DMS53 treated with DMSO at 0.1 percent for 48 hours (cell line): Measurements from ENCODE around the gene GATA2.

ENCODE experiments used
- DNase-seq: peaks from one replicate; lab custom pipeline; 2025; ENCODE audit not compliant: unreplicated experiment; lab: John Stamatoyannopoulos, UW

Gene GATA2

DNA sequence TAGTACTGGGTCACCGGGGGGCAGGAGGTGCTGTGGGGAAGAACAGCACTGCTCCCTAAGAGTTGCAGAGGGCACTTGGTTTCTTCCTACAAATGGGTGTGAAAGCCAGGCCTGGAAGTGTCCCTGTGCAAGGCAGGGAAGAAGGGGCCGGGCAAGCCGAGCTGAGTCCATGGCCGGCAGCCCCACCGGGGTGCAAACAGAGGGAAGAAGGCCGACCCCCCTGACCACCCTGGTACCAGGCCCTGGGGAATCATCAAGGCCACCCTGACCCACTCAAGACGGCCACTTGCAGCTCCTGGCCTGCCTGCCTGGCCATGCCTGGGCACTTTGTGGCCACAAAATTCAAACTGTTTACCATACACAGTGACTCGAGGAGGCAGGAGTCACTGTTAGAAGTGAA lies 17.6 kb downstream of the GATA2 start:
- no peak for DNase-seq

DNA sequence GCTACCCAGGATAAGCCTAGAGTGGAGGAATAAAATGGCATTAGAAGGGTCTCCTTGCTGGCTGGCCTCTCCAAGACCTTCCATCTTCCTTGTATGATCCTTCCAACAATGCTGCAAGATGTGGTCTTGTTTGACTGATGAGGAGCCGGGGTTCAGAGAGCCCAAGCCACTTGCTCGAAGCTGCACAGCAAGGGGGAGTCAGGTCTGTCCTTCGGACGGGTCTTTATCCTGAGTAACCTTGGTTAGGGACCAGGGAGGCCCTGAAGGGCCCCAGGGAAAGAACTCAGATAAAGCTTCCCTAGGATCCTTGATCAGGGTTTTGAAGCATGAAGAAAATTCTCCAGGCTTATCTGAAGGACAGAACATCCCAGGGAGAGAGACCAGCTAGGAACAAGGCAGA lies 19.3 kb downstream of the GATA2 start:
- DNase-seq = no peak

GRCh38 chr3:128473180-128473519 lies 19.9 kb downstream of the GATA2 start:
- DNase-seq = no peak

DNA sequence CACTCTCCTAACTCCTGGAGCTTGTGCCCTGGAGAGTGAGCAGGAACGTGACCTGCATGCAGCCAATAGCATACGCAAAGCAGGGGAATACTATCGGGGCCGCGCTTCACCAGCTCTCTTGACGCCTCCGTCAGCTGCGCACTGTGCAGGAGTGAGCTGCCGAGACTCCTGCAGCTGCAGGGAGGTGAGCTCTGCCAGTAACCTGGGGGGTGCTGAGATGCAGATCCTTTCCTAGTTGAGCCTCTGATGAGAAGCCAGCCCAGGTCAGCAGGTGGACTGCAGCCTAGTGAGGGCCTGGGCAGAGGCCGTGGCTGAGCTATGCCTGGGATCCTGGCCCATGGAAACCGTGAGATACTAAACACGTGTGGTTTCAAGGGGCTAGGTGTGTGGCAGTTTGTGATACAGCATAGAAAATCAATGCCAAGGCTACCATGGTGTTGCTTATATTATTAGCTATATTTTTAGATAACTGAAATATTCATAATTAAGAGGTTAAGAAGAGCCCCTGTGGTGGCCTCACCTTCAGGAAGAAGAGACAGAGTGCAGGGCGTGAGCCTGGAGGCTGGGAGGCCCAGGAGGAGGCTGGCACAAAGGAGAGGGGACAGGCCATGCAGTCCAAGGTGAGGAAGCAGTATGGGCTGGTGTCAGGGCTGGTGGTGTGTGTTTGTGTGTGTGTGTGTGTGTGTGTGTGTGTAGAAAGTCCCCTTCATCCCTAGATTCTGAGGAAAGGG lies 20.4 kb downstream of the GATA2 start:
- no peak for DNase-seq

- DNase-seq = no peak
These were observed 21.3 kb downstream of the GATA2 start for GRCh38 chr3:128471720-128472119.

GRCh38 chr3:128471110-128471509 lies 21.9 kb downstream of the GATA2 start:
- DNase-seq = no peak

DNA sequence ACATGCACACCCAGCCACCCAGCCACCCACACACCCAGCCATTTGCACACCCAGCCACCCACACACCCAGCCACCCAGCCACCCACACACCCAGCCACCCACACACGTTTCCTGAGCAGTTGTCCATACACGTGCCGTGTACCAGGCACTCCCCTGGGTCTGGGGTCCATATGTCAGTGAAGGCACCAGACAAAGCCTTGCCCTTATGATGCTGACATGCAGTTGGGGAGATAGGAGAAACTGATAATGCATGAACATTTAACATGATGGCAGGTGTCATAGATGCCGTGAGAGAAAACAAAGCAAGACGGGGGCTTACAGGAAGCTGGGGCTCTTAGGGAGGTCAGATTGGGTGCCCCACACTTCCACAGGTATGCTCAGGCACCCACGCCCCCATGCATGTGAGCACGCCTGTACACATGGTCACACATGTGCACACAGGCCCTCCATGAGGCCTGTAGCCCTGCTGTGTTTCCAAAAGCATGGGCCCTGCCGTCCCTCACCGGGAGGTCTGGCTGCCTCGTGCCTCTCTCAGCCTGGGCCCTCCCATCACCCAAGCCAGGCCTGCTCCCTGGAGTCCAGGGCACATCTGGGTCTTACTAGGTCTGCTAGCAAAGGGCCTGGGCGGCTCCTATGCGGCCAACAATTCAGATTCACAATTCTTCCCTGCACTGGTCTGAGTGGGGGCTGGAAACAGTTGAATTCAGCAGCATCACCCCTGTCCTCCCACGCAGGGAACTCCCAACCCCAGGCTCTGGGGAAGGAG lies 22.7 kb downstream of the GATA2 start:
- DNase-seq = no peak

DNA sequence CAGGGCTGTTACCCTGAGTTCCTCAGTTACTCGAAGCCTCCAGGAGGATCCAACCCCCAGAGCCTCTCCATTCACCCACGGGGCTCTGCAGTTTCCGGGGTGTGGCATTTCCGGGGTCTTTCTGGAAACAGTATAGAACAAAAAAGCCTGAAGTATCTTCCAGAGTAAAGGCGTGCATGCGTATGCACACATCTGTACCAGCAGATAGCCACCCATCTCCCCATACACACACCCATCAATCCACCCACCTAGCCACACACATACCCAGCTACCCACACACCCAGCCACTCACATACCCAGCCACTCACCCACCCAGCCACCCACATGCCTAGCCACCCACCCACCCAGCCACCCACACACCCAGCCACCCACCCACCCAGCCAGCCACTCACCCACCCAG lies 23.4 kb downstream of the GATA2 start:
- DNase-seq = no peak

DNA sequence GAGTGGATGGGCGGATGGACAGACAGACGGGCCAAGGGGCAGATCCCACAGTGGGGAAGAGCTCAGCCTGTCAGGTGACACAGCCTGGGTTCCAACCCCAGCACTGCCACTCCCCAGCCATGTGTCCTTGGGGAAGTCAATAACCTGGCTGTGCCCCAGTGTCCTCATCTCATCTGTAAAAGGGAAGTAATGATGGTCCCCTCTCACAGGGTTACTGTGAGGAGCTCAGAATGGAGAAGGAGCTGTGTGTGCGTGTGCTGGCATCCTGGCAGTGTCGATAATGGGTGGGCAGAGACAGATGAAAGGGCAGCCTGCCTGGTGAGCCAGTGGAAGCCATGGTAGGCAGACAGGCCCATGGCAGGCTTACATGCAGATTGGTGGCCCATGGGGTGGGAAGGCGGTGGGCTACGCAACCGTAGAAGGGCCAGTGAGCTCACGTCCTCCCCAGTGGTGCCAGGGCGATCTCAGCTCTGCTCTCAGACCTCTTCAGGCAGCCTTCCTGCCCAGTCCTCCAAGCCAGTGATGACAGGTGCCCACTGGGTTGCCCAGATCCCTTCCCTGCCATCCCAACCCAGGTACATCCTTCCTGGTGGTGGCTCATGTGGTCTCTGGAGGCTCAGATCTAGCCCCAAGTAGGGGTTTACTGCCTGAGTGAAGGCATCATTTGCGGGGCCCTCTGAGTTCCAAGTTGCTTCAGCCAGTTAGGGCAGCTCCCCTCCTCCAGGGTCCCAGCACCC lies 24.0 kb downstream of the GATA2 start:
- no peak for DNase-seq

DNA sequence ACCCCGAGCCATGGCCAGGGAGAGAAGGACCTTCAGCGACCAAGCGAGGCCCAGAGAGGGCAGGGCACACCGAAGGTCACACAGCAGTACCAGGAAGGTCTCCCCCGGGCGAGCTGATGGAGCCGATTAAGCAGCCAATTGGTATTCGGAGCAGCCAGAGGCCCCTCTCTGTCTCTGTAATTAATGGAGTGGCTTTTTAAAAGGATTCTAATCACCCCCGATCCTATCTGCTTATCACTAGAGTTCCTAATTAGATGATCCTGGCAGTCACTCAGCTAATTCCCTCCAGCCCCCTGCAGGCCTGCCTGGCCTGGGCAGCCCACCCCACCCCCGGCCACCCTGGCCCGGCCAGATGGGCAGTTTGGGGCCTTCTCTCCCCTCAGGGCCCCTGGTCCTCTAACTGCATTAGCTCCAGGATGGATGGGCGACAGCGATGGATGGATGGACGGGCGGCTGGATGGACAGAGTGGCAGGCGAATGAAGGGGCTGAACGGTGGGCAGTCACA lies 24.7 kb downstream of the GATA2 start:
- DNase-seq = no peak

DNA sequence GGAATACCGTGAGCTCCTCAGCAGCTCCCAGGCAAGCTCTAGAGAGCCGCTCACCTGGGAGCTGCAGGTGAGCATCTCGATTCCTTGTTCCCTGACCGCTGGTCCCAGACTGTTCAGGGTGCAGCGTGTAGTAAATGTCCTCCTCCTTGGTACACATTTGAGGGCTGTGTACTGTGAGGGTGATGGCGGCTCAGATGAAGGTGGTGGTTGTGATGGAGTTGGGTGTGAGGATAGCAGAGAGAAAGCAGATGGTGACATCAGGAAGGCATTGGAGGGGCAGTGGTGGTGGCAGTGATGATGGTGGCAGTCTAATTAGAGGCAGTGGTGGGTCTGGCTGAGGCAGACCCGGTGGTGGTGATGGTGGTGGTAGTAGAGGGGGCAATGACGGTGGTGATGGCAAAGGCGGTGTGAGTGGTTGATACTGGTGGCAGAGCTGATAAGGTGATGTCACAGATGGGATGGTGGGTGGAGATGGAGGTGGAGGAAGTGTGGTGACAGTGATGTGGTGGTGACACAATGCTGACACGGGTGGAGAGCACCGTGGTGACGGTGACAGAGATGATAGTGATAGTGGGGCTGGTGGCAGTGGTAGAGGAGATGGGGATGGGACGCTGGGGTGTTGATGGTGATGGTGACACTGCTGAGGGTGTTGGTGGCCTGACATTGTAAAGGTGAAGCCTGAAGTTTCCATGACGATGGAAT lies 26.0 kb downstream of the GATA2 start, which contains the start of gene DNAJB8:
TSS of gene DNAJB8 (minus strand) at position 51 of the 702 bp plus-strand sequence. CDS start 3,645 bp downstream, outside the sequence.
- no peak for DNase-seq

GRCh38 chr3:128464702-128465101 lies 28.3 kb downstream of the GATA2 start:
- no peak for DNase-seq

DNA sequence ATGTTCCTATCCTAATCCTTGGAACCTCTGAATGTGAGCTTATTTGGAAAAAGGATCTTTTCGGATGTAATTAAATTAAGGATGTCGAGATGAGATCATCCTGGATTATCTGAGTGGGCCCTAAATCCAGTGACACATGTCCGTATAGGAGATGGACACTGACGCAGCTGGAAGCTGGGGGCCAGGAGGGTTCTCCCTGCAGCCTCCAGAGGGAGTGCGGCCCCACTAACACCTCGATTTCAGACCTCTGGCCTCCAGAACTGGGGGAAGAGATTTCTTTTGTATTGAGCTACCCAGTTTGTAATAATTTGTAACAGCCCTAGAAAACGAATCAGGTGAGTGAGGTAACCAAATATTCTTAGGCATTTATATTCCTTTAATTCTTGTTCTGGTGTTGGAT lies 28.8 kb downstream of the GATA2 start:
- no peak for DNase-seq

GRCh38 chr3:128463771-128464170 lies 29.2 kb downstream of the GATA2 start:
- DNase-seq = no peak

GRCh38 chr3:128463354-128463753 lies 29.6 kb downstream of the GATA2 start:
- no peak for DNase-seq

DNA sequence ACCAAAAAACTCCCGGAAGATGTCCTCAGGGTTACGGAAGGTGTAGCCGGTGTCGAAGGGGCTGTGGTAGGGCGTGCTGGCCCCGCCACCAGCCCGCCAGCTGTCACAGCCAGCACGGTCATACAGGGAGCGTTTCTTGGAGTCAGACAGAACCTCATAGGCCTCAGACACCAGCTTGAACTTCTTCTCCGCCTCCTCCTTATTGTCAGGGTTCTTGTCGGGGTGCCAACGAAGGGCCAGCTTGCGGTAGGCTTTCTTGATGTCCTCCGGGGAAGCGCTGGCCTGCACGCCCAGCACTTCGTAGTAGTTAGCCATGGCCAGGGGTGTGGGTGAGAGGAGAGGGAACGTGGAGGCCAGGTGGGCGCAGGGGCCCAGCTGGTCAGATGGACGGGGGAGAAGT lies 30.1 kb downstream of the GATA2 start:
- no peak for DNase-seq

GRCh38 chr3:128462341-128462910 lies 30.6 kb downstream of the GATA2 start:
- no peak for DNase-seq

- DNase-seq = no peak
These were observed 31.3 kb downstream of the GATA2 start for GRCh38 chr3:128461731-128462130.

DNA sequence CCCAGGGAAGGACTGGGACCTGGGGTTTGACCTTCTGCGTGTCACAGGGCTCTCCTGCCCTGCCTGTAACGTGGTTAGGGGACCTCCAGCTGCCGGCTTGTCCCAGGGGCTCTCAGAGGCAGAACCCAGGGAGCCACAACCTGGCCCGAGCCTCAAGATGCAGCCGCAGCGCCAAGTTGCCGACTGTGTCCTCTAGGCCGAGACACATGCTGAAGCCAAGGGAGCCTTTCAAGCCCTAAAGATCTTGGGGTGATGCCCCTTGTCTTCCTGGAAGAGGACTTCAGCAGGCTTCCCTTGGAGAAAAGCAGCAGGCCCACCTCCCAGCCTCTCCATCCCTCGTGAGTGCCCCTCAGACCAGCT lies 33.6 kb downstream of the GATA2 start:
- DNase-seq = no peak

GRCh38 chr3:128458746-128459460 lies 34.1 kb downstream of the GATA2 start:
- DNase-seq = no peak
